Esophagus muscularis mucosa (tissue), 3 donors: ENCODE results near the gene CAMSAP1.

Experiments
- EP300 ChIP-seq: sonication (generic); formaldehyde crosslinking; IDR thresholded peaks from one replicate; pipeline ENCODE4 v1.6.1; 2017; ENCODE audit warnings: antibody characterized with exemption
- TF ChIP-seq, protein P1 (sequence below), 3 experiments: fragments of 200-600 bp in 2 of 3; fragments of 450-650 bp in 1 of 3; sonication (generic) in 2 of 3; IDR thresholded peaks; one replicate each; pipeline ENCODE4 v1.5.1; 2017 to 2019; ENCODE audit warnings: antibody characterized with exemption in 3 of 3, mild to moderate bottlenecking in 2 of 3, moderate library complexity in 1 of 3

DNA sequence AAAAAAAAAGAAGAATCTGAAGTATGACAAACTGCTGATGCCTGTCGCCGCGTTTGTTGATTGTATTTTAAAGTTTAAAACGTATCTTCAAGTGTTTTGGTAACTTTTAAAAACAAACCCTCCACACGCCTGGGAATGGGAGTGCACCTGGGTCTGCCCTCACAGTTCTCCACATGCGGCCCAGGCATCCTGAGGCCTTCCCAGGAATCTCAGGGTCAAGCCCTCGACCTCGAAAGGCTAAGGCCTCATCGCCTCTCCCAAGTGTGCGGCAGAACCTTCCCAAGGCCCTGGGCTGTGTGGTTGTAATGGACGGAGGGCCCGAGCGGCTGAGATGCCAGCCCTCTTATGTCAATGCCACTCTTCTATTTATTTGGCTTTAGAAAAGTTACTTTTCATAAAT, 94.4 kb downstream of the CAMSAP1 start:
- TF ChIP-seq, protein P1, sequence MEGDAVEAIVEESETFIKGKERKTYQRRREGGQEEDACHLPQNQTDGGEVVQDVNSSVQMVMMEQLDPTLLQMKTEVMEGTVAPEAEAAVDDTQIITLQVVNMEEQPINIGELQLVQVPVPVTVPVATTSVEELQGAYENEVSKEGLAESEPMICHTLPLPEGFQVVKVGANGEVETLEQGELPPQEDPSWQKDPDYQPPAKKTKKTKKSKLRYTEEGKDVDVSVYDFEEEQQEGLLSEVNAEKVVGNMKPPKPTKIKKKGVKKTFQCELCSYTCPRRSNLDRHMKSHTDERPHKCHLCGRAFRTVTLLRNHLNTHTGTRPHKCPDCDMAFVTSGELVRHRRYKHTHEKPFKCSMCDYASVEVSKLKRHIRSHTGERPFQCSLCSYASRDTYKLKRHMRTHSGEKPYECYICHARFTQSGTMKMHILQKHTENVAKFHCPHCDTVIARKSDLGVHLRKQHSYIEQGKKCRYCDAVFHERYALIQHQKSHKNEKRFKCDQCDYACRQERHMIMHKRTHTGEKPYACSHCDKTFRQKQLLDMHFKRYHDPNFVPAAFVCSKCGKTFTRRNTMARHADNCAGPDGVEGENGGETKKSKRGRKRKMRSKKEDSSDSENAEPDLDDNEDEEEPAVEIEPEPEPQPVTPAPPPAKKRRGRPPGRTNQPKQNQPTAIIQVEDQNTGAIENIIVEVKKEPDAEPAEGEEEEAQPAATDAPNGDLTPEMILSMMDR (IDR thresholded peaks at IDR 0.05), result no peak
- TF ChIP-seq EP300, result no peak
